HepG2 (cell line): ENCODE results near the gene RPGR. TPM values are rescaled to one million over a fixed set of nuclear protein-coding genes. Genes with fewer than 3 reads are reported as not detected.

Source experiments
- CBX1 ChIP-seq: IDR thresholded peaks from one replicate; pipeline ENCODE4 v1.6.1; 2016; ENCODE audit warnings: antibody characterized with exemption, low read depth
- ETV5 ChIP-seq: IDR thresholded peaks from 2 replicates; pipeline ENCODE4 v1.6.1; 2018; ENCODE audit warnings: missing biosample characterization, missing genetic modification reagents, inconsistent platforms, borderline replicate concordance
- HMG20B ChIP-seq: conservative IDR thresholded peaks from 2 replicates; pipeline ENCODE4 v1.6.1; 2016; ENCODE audit warnings: missing genetic modification reagents, missing compliant biosample characterization
- HOXA3 ChIP-seq: sonication (generic); formaldehyde crosslinking; IDR thresholded peaks from 2 replicates; pipeline ENCODE4 v1.5.0; 2020; ENCODE audit warnings: missing genetic modification reagents
- ISL2 ChIP-seq: sonication (generic); formaldehyde crosslinking; IDR thresholded peaks from 2 replicates; pipeline ENCODE4 v1.5.0; 2020; ENCODE audit warnings: missing genetic modification reagents
- KDM4B ChIP-seq: sonication (generic); formaldehyde crosslinking; IDR thresholded peaks from 2 replicates; pipeline ENCODE4 v1.4.0; 2020; ENCODE audit warnings: missing genetic modification reagents
- SRY ChIP-seq: sonication (generic); formaldehyde crosslinking; IDR thresholded peaks from 2 replicates; pipeline ENCODE4 v1.8.0; 2022; ENCODE audit warnings: mild to moderate bottlenecking, missing genetic modification reagents
- TAF1 ChIP-seq: sonication (generic); formaldehyde crosslinking; IDR thresholded peaks from 2 replicates; pipeline ENCODE4 v1.4.0; 2020; ENCODE audit warnings: missing genetic modification reagents
- TARDBP ChIP-seq: sonication (generic); formaldehyde crosslinking; IDR thresholded peaks from 2 replicates; pipeline ENCODE4 v1.8.0; 2022; ENCODE audit warnings: mild to moderate bottlenecking, missing genetic modification reagents
- ZBTB20 ChIP-seq: sonication (generic); formaldehyde crosslinking; IDR thresholded peaks from 2 replicates; pipeline ENCODE4 v1.8.1; 2023; ENCODE audit warnings: missing genetic modification reagents, low read depth, mild to moderate bottlenecking, borderline replicate concordance
- ZFAT ChIP-seq: sonication (generic); formaldehyde crosslinking; conservative IDR thresholded peaks from 2 replicates; pipeline ENCODE4 v1.8.1; 2023; ENCODE audit warnings: missing genetic modification reagents, inconsistent platforms
- ZFP36 ChIP-seq: fragments of 150-350 bp; IDR thresholded peaks from 2 replicates; pipeline ENCODE4 v1.6.1; 2018; ENCODE audit warnings: borderline replicate concordance, low read length, low read depth; ENCODE audit not compliant: partially characterized antibody
- ZNF598 ChIP-seq: sonication (generic); formaldehyde crosslinking; IDR thresholded peaks from 2 replicates; pipeline ENCODE4 v1.5.1; 2020; ENCODE audit warnings: mild to moderate bottlenecking, missing genetic modification reagents, borderline replicate concordance
- ZNF850 ChIP-seq: sonication (generic); formaldehyde crosslinking; conservative IDR thresholded peaks from 2 replicates; pipeline ENCODE4 v1.9.0; 2021; ENCODE audit warnings: mild to moderate bottlenecking, missing genetic modification reagents
- ZNF891 ChIP-seq: sonication (generic); formaldehyde crosslinking; IDR thresholded peaks from 2 replicates; pipeline ENCODE4 v1.5.0; 2020; ENCODE audit warnings: mild to moderate bottlenecking, missing genetic modification reagents
- polyA plus RNA-seq, 8 experiments: library from polyadenylated mRNA; depleted of rRNA in 3 of 8; stranded (reverse) in 7 of 8; unstranded in 1 of 8; fragments of >200 nt; fragmentation: Illumina TruSeq in 4 of 8; extraction: Trizol in 4 of 8; gene quantifications; 2 replicates each; pipeline versions ENCODE4 v1.2.1 to v1.2.3, GENCODE V29; 2011 to 2016; ENCODE audit warnings: low read depth in 4 of 8, missing spikeins in 1 of 8, mixed read lengths in 1 of 8; ENCODE audit not compliant: insufficient read depth in 1 of 8
- total RNA-seq, 5 experiments: library from RNA; depleted of rRNA; stranded (reverse); fragments of >200 nt; fragmentation: Illumina TruSeq; extraction: Trizol; gene quantifications; 2 replicates each; pipeline ENCODE4 v1.2.3, GENCODE V29; 2016; ENCODE audit warnings: low read depth in 1 of 5
- TF ChIP-seq, protein P1 (sequence below): sonication (generic); formaldehyde crosslinking; conservative IDR thresholded peaks from 2 replicates; pipeline ENCODE4 v1.8.0; 2022; ENCODE audit warnings: missing genetic modification reagents
- TF ChIP-seq, protein P2 (sequence below): sonication (generic); formaldehyde crosslinking; IDR thresholded peaks from 2 replicates; pipeline ENCODE4 v1.4.0; 2020; ENCODE audit warnings: missing genetic modification reagents
- TF ChIP-seq, protein P3 (sequence below): conservative IDR thresholded peaks from 2 replicates; pipeline ENCODE4 v1.6.1; 2018; ENCODE audit warnings: missing genetic modification reagents
- TF ChIP-seq, protein P4 (sequence below): sonication (generic); formaldehyde crosslinking; IDR thresholded peaks from 2 replicates; pipeline ENCODE4 v1.5.1; 2020; ENCODE audit warnings: missing genetic modification reagents, mild to moderate bottlenecking, borderline replicate concordance

RPGR gene
- total and polyA plus RNA-seq, 2 of the 13 experiments (the other 11 are each of a cell fraction or from before 2014, with no cell fraction given), result 2.1 to 12.1 TPM

DNA sequence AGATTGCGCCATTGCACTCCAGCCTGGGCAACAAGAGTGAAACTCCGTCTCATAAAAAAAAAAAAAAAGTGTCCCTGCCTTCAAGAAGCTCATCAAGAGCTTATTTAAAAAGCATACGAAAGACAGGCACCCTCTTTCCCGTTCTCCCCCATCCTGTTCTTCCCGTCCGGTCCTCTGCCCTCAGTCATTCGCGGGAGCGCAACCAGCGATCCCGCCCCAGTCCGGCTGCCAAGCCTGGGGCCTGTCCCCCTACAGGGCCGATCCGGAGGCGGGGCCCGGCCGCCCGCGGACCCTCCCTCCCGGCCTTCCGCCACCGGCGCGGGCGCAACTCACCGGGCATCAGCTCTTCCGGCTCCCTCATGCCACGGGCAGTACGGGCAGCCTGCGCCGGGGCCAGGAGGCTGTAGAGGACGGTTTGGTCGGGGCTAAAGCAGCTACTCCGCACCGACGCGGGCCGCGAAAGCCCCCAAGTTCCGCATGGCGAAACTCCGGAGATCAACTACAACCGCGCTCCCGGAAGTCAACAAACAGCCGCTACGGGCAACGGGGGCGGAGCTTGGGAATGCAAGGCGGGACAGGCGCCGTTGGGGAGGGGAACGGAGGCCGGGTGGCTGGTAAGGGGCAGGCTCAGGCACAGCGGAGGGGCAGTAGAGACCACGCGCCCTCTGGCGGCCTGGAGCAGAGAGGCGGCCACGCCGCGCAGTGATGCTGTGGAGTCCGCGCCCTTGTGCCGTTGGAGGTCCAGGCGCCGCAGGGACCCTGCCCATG lies at the start of gene RPGR (continued):
- no peak; the same call in none of the 2 replicates for TF ChIP-seq ETV5 (CRISPR knock-in tag)
- peak; percentile 32; the same call in 1 of the 2 replicates for TF ChIP-seq ISL2 (CRISPR knock-in tag)
- no peak for TF ChIP-seq SRY
- 0 out of 2 replicates have a peak, but pooled peaks have one; percentile 66 for TF ChIP-seq ZNF891 (CRISPR knock-in tag)
- TF ChIP-seq ZNF598 (CRISPR knock-in tag), result no peak
- TF ChIP-seq, protein P1, sequence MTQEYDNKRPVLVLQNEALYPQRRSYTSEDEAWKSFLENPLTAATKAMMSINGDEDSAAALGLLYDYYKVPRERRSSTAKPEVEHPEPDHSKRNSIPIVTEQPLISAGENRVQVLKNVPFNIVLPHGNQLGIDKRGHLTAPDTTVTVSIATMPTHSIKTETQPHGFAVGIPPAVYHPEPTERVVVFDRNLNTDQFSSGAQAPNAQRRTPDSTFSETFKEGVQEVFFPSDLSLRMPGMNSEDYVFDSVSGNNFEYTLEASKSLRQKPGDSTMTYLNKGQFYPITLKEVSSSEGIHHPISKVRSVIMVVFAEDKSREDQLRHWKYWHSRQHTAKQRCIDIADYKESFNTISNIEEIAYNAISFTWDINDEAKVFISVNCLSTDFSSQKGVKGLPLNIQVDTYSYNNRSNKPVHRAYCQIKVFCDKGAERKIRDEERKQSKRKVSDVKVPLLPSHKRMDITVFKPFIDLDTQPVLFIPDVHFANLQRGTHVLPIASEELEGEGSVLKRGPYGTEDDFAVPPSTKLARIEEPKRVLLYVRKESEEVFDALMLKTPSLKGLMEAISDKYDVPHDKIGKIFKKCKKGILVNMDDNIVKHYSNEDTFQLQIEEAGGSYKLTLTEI, result no peak
- TF ChIP-seq HMG20B, result no peak
- peak; percentile 83 for TF ChIP-seq ZFAT
- TF ChIP-seq, protein P2, sequence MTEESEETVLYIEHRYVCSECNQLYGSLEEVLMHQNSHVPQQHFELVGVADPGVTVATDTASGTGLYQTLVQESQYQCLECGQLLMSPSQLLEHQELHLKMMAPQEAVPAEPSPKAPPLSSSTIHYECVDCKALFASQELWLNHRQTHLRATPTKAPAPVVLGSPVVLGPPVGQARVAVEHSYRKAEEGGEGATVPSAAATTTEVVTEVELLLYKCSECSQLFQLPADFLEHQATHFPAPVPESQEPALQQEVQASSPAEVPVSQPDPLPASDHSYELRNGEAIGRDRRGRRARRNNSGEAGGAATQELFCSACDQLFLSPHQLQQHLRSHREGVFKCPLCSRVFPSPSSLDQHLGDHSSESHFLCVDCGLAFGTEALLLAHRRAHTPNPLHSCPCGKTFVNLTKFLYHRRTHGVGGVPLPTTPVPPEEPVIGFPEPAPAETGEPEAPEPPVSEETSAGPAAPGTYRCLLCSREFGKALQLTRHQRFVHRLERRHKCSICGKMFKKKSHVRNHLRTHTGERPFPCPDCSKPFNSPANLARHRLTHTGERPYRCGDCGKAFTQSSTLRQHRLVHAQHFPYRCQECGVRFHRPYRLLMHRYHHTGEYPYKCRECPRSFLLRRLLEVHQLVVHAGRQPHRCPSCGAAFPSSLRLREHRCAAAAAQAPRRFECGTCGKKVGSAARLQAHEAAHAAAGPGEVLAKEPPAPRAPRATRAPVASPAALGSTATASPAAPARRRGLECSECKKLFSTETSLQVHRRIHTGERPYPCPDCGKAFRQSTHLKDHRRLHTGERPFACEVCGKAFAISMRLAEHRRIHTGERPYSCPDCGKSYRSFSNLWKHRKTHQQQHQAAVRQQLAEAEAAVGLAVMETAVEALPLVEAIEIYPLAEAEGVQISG (CRISPR knock-in tag), result peak; percentile 98
- 0 out of 2 replicates have a peak, but pooled peaks have one; percentile 37 for TF ChIP-seq KDM4B (CRISPR knock-in tag)
- no peak for TF ChIP-seq ZFP36
- 0 out of 2 replicates have a peak, but pooled peaks have one; percentile 29 for TF ChIP-seq ZBTB20
- peak; percentile 53 for TF ChIP-seq HOXA3 (CRISPR knock-in tag)
- TF ChIP-seq CBX1, result no peak
- TF ChIP-seq, protein P3, sequence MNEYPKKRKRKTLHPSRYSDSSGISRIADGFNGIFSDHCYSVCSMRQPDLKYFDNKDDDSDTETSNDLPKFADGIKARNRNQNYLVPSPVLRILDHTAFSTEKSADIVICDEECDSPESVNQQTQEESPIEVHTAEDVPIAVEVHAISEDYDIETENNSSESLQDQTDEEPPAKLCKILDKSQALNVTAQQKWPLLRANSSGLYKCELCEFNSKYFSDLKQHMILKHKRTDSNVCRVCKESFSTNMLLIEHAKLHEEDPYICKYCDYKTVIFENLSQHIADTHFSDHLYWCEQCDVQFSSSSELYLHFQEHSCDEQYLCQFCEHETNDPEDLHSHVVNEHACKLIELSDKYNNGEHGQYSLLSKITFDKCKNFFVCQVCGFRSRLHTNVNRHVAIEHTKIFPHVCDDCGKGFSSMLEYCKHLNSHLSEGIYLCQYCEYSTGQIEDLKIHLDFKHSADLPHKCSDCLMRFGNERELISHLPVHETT (CRISPR knock-in tag), result peak; percentile 60; the same call in 1 of the 2 replicates
- TF ChIP-seq, protein P4, sequence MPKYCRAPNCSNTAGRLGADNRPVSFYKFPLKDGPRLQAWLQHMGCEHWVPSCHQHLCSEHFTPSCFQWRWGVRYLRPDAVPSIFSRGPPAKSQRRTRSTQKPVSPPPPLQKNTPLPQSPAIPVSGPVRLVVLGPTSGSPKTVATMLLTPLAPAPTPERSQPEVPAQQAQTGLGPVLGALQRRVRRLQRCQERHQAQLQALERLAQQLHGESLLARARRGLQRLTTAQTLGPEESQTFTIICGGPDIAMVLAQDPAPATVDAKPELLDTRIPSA, result no peak
- TF ChIP-seq TAF1 (CRISPR knock-in tag), result peak; percentile 68; the same call in 1 of the 2 replicates
- TF ChIP-seq TARDBP (CRISPR knock-in tag), result peak; percentile 54; the same call in 1 of the 2 replicates
- no peak for TF ChIP-seq ZNF850
